Forelimb muscle (tissue), 1 donor: ENCODE data around the gene PAX9. TPM values are rescaled to one million over a fixed set of nuclear protein-coding genes. Genes with fewer than 3 reads are reported as not detected.
"Not testable (repeated sequence)": the region's sequence is repeated elsewhere in the genome, so short reads cannot be mapped to it uniquely, and the experiment has no call there.

ENCODE experiments used
- DNase-seq: peaks from one replicate; pipeline ENCODE4 v3.0.0-alpha.2; 2013; ENCODE audit warnings: low read depth
- polyA plus RNA-seq: library from polyadenylated mRNA; unstranded; fragments of 120-200 nt; gene quantifications from one replicate; pipeline ENCODE4 v1.2.1, GENCODE V29; 2013; ENCODE audit not compliant: insufficient read length

Gene PAX9
- polyA plus RNA-seq, 1 donor, result 0.43 TPM

- no peak for DNase-seq
Measured at GRCh38 chr14:36672095-36672494, 10.4 kb downstream of the PAX9 start.

- no peak for DNase-seq
Measured at GRCh38 chr14:36674659-36675058, 13.0 kb downstream of the PAX9 start.

- no peak for DNase-seq
Measured at GRCh38 chr14:36675581-36675980, 13.9 kb downstream of the PAX9 start.

- DNase-seq, result no peak
Measured at GRCh38 chr14:36676236-36676635, 14.6 kb downstream of the PAX9 start.

GRCh38 chr14:36682338-36682737 lies 20.7 kb downstream of the PAX9 start:
- DNase-seq, result no peak

GRCh38 chr14:36683083-36683724 lies 21.5 kb downstream of the PAX9 start:
- no peak for DNase-seq

GRCh38 chr14:36684946-36685345 lies 23.3 kb downstream of the PAX9 start:
- DNase-seq, result no peak

- no peak for DNase-seq
Measured at GRCh38 chr14:36690311-36691040, 28.8 kb downstream of the PAX9 start.

GRCh38 chr14:36699420-36699819 lies 37.8 kb downstream of the PAX9 start:
- not testable (repeated sequence) for DNase-seq

- DNase-seq, result no peak
Measured at GRCh38 chr14:36700651-36701050, 39.0 kb downstream of the PAX9 start.

GRCh38 chr14:36701132-36701531 lies 39.5 kb downstream of the PAX9 start:
- no peak for DNase-seq

- DNase-seq, result no peak
Measured at GRCh38 chr14:36702474-36702873, 40.8 kb downstream of the PAX9 start.

- DNase-seq, result no peak
Measured at GRCh38 chr14:36707570-36707969, 45.9 kb downstream of the PAX9 start.

GRCh38 chr14:36713960-36714703 lies 52.5 kb downstream of the PAX9 start:
- DNase-seq, result no peak

GRCh38 chr14:36716614-36717184 lies 55.0 kb downstream of the PAX9 start:
- DNase-seq, result no peak

- no peak for DNase-seq
Measured at GRCh38 chr14:36717363-36717762, 55.7 kb downstream of the PAX9 start.

- DNase-seq, result no peak
Measured at GRCh38 chr14:36718216-36718615, 56.6 kb downstream of the PAX9 start.

- no peak for DNase-seq
Measured at GRCh38 chr14:36719823-36720222, 58.2 kb downstream of the PAX9 start.

- DNase-seq, result no peak
Measured at GRCh38 chr14:36720657-36721056, 59.0 kb downstream of the PAX9 start.

- DNase-seq, result no peak
Measured at GRCh38 chr14:36721877-36722276, 60.2 kb downstream of the PAX9 start.

GRCh38 chr14:36723530-36723929 lies 61.9 kb downstream of the PAX9 start:
- no peak for DNase-seq

GRCh38 chr14:36724162-36724561 lies 62.5 kb downstream of the PAX9 start:
- no peak for DNase-seq
